Lung (tissue), 12 donors: ENCODE results near the gene PLAAT3. TPM values are rescaled to one million over a fixed set of nuclear protein-coding genes. Genes with fewer than 3 reads are reported as not detected.
A peak's percentile ranks its signal among the peaks of the same experiment; 100 is the strongest.

Experiments
- ATAC-seq: fragments of 200-7000 bp; cut with Tn5 transposase; one replicate; pipeline ENCODE4 v1.9.1; 2020; ENCODE audit warnings: moderate number of reproducible peaks; ENCODE audit not compliant: insufficient read depth, low FRiP score
- DNase-seq, 3 donors: peaks; one replicate each; pipeline ENCODE4 v3.0.0-alpha.2; 2013 to 2017
- H3K27ac ChIP-seq, 2 donors: one replicate each; pipeline ENCODE4 v1.5.1; 2013; ENCODE audit warnings: mild to moderate bottlenecking in 2 of 2, moderate library complexity in 2 of 2, control low read depth in 1 of 2, inconsistent platforms in 1 of 2, low read depth in 1 of 2, low read length in 1 of 2
- H3K27me3 ChIP-seq, 3 donors: one replicate each; pipeline ENCODE4 v1.5.1; 2013; ENCODE audit warnings: low read length in 2 of 3; ENCODE audit not compliant: control insufficient read depth in 3 of 3, insufficient read depth in 3 of 3
- H3K36me3 ChIP-seq, 4 donors: one replicate each; pipeline ENCODE4 v1.5.1; 2013; ENCODE audit warnings: low read length in 4 of 4, mild to moderate bottlenecking in 1 of 4, moderate library complexity in 1 of 4; ENCODE audit not compliant: control insufficient read depth in 4 of 4, insufficient read depth in 4 of 4
- H3K4me1 ChIP-seq, 5 donors: one replicate each; pipeline ENCODE4 v1.5.1; 2013; ENCODE audit warnings: low read length in 5 of 5, mild to moderate bottlenecking in 2 of 5, moderate library complexity in 1 of 5; ENCODE audit not compliant: control insufficient read depth in 5 of 5, insufficient read depth in 5 of 5
- H3K4me3 ChIP-seq: one replicate; pipeline ENCODE4 v1.5.1; 2013; ENCODE audit warnings: mild to moderate bottlenecking, control low read depth, moderate library complexity
- H3K9ac ChIP-seq, 2 donors: one replicate each; pipeline ENCODE4 v1.5.1; 2013; ENCODE audit warnings: low read length in 2 of 2, control low read depth in 1 of 2; ENCODE audit not compliant: insufficient read depth in 1 of 2
- H3K9me3 ChIP-seq, 4 donors: one replicate each; pipeline ENCODE4 v1.5.1; 2013; ENCODE audit warnings: low read length in 3 of 4, mild to moderate bottlenecking in 1 of 4, moderate library complexity in 1 of 4; ENCODE audit not compliant: control insufficient read depth in 4 of 4, insufficient read depth in 3 of 4
- CTCF ChIP-seq: IDR thresholded peaks from 2 replicates; pipeline ENCODE4 v1.5.1; 2012; ENCODE audit warnings: mild to moderate bottlenecking; ENCODE audit errors: control extremely low read depth, extremely low read depth
- WGBS, 2 donors: extraction: QIAGEN DNeasy Blood & Tissue Kit; methylation state at CpG; one replicate each; pipeline ENCODE4 v1.1.7; 2013; 5-methylcytosine and 5-hydroxymethylcytosine counted together
- polyA plus RNA-seq, 2 donors: library from polyadenylated mRNA; stranded (reverse); fragments of 200-250 nt; gene quantifications; one replicate each; pipeline ENCODE4 v1.2.1, GENCODE V29; 2013
- total RNA-seq, 2 donors: library from RNA; depleted of rRNA in 1 of 2; stranded (reverse); fragments of >200 nt in 1 of 2; gene quantifications; one replicate each; pipeline ENCODE4 v1.2.1, GENCODE V29; 2014 to 2021
- donor health status: control.
- donor health status: control.
- donor health status: Bipolar disorder and iron deficiency.
- donor health status: healthy.
- donor health status: DM: yes; HTN: yes; CAD: no.

Gene PLAAT3
- total and polyA plus RNA-seq, 4 donors, result 12.7 to 232 (median 89.8) TPM

DNA sequence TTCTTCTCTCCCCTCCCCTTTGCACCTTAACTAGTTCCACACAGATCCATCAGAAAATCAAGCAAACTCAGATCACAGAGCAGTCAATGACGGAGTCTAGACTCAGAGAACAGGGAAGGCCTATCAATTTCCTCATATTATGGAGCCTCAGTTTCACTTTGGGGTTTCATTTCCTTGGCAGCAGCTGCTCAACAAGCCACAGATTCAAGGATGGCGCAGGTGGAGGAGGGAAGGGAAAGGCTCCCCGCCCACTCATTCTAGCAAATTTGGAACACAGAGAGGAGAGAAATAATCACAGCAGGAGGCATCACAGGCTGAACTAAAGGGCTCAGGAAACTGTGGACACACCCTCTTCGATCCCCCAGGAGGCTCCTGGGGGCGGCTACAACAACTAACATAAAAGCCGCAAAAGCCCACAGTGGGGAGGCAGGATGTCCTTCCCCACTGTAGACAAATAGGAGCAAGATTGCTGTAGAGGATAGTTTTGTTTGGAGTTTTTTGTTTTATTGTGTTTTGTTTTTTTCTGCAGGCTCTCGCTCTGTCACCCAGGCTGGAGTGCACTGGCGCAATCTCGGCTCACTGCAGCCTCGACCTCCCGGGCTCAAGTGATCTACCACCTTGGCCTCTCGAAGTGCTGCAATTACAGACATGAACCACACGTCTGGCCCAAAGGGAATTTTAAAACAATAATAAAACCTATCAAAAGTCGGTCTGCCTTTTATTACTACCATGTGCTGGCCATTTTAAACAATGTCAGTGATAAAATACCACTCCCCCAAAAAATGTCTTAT lies 3.4 kb downstream of the PLAAT3 start:
- peak overlapping the region in 1 of 2 donors; percentile 20 for H3K27ac ChIP-seq
- no peaks in the 10 kb centered on the region for H3K9me3 ChIP-seq
- H3K4me1 ChIP-seq, result peaks cover 0 to 15% (median 3%) of the 10 kb centered on the region in 5 donors
- DNase-seq (no peak), ATAC-seq (no peak)
- H3K36me3 ChIP-seq, result peaks cover 0 to 2% (median 0%) of the 10 kb centered on the region in 4 donors
- no peak overlapping the region for H3K9ac ChIP-seq
- WGBS, 2 donors, result 55 to 68% methylated on average over 14 of the region's 14 CpGs
- peaks cover 0 to 17% (median 2%) of the 10 kb centered on the region in 3 donors for H3K27me3 ChIP-seq
- no peak for TF ChIP-seq CTCF
- H3K4me3 ChIP-seq, result no peak overlapping the region

DNA sequence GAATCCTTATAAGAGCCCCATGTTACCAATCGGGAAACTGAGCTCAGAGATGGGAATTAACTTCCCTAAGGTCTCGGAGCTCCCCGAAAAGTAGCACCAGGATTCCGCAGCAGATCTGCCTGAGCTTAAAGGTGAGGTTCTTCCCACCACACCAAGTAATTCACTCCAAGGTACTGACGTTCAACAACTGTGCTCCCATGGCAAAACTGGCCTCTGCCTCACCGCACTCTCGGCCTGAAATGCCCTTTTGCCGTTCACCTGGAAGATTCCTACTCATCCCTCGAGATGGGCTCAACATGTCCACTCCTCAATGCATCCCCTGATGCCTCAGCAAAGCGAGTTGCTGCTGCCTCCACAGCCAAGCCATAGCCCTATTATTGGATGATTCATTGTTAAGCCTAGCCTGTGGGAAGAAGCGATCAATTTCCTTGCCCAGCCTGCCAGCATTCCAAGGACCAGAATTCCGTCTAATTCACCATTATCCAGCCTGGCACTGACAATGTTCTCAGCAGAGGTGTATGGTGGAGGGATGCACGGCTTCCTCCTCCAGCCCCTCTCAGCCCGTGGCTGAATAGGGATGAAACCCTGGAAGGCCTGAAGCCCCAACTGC lies 4.2 kb downstream of the PLAAT3 start:
- H3K9ac ChIP-seq, result no peak overlapping the region
- 93 to 96% methylated on average over 14 of the region's 14 CpGs for WGBS, 2 donors
- peaks cover 0 to 17% (median 2%) of the 10 kb centered on the region in 3 donors for H3K27me3 ChIP-seq
- DNase-seq (no peak), ATAC-seq (no peak)
- H3K4me1 ChIP-seq, result peaks cover 0 to 15% (median 3%) of the 10 kb centered on the region in 5 donors
- no peak for TF ChIP-seq CTCF
- H3K27ac ChIP-seq, result peak overlapping the region in 1 of 2 donors; percentile 20
- H3K9me3 ChIP-seq, result no peaks in the 10 kb centered on the region
- no peak overlapping the region for H3K4me3 ChIP-seq
- peaks cover 0 to 2% (median 0%) of the 10 kb centered on the region in 4 donors for H3K36me3 ChIP-seq

GRCh38 chr11:63609536-63609935 lies 4.7 kb downstream of the PLAAT3 start:
- Histone ChIP-seq H3K27me3 (peaks cover 0 to 16% (median 2%) of the 10 kb centered on the region in 3 donors), H3K9me3 (no peaks in the 10 kb centered on the region), H3K4me1 (peaks cover 0 to 15% (median 3%) of the 10 kb centered on the region in 5 donors), H3K27ac (peak overlapping the region; percentile 17 to 51), H3K4me3 (no peak overlapping the region), H3K36me3 (peaks cover 0 to 2% (median 0%) of the 10 kb centered on the region in 4 donors), H3K9ac (no peak overlapping the region)
- ATAC-seq (no peak), DNase-seq (no peak)
- WGBS, 2 donors, result 57 to 89% methylated on average over 4 of the region's 4 CpGs
- TF ChIP-seq CTCF, result no peak
